GM19324 (cell line): ENCODE measurements around the gene IGFBP5.

Source experiments
- ATAC-seq: cut with Tn5 transposase; IDR thresholded peaks from one replicate; pipeline ENCODE4 v1.9.1; 2021; ENCODE audit warnings: mild to moderate bottlenecking, moderate library complexity; ENCODE audit not compliant: unreplicated experiment, low FRiP score

Gene IGFBP5

DNA sequence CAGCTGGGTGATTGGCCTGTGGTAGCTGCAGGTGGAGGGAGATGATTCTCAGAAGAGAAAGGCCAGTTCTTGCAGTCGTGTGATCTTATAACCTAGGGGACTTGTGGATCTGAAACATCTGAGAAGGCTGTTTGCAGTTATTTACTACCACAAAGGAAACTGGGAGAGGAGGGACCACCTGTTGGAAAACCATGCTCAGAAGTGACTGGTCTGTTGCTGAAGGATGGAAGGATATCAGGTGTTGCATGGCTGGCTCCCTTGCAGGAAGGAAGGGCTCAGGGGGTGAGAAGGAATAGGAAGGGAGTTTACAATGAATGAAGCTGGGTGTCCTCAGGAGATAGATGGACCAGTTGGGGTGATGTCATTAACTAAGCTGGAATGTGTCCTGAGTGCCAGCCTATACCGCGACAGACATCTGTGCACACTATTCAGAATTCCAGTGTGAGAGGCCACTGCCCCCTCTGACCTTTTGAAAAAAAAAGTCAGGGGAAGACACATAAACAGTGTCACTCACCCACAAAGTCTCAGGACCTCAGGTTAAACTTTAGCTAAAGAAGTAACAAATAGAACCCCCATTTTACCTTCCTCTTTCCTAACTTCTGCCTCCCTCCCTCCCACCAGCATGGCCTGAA lies 44.6 kb downstream of the IGFBP5 start:
- no peak for ATAC-seq

DNA sequence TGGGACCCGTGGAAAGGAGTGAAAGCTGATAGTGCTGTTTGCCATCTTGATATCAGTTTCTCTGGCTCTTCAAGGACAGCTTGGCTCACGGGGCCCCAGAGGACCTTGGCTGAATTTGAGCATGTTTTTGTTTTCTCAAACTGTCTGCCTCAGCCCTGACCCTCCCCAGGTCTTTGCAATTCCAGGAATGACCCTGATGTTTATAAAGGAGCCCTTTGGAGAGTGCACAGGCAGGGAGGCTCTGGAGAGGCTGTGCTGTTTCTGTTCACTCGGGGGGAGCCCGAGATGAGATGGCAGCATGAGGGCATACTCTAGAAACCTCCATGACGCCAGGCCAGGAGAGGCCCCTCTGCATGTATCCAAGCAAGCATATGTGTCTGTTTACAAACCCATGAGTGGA lies 45.8 kb downstream of the IGFBP5 start:
- no peak for ATAC-seq

DNA sequence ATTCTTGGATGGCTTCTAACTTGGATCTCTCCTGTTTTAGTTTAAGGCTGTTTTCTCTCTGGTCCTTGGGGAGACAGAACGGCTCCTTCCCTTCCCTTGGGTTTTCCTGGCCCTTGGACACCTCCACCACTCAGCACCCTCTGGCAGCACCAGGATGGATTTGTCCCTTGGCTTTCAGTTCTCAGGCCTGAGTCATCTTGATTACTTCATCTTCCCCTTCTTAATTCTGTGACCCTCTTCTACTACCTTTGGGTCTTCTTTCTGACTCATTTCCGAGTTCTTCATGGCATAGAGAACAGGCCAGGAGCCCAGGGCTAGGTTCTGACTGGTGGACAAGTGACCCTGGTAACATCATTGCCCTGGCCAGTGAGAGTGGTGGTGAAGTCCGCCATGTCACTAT lies 47.2 kb downstream of the IGFBP5 start:
- no peak for ATAC-seq

DNA sequence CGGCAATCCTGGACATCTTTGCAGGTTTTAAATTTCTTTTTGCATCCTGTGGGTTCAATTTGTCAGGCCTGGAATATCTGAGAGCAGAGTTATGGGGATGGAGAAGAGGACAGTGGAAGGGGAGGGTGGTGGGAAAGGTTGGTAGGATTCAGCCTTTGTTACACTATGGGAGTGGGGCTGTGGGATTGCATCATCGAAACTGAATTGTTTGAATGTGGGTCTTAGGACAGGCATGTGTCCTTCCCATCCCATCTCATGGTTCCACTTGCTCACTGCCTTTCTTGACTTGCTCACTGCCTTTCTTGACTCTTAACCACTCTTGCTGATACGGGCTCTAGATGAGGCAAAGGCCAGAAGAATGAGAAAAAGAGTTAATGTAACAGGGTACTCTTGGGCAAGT lies 49.2 kb downstream of the IGFBP5 start:
- ATAC-seq, result no peak

DNA sequence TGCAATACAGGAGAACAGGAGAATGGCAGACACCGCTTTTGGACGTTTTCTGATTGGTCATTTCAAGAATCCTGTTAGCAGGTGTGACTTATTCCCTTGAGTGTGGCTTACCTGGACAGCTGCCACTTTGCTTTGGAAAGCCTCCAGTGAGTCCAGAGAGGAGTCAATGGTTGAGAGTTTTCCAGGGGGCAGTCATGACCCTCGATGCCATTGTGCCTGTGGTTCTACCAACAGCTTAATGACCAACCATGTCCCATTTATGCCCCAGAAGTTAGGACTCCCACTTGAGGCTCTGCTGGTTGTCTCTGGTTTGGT lies 49.8 kb downstream of the IGFBP5 start:
- no peak for ATAC-seq

DNA sequence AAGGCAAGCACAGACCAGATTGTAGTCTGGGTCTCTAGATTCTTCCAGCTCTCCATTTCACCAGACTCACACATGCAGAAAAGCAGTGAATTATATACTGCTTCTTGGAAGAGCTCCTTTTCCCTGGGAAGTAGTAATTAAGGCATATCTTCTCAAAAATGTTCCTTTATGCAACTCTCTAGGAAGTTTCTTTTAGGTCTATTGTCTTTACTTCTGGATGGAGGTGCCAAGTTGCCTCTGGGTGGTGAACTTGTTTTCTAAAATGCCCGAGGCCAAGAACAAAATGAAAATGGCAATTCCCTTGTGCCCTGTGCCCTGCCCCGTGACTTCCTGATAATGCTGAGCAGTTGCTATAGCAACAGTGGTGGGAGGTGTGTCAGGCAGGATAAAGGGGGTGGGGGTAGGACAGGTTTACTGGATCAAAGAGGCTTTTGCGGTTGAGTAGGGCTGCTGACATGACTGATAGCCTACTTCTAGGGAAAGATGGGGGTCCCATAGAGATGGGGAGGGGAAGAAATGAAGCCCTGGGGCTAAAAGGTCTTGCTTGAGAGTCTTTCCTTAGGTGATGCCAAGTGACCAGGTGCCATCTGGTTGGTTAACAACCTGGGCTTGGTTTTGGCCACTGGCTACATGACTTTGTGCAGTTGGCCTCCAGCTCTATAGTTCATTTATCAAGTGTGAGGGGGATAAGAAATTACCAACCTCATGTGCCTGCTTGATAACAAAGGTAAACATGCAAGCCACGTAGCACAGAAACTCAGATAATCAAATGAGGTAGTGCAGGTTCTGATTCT lies 50.3 kb downstream of the IGFBP5 start:
- ATAC-seq, result no peak

DNA sequence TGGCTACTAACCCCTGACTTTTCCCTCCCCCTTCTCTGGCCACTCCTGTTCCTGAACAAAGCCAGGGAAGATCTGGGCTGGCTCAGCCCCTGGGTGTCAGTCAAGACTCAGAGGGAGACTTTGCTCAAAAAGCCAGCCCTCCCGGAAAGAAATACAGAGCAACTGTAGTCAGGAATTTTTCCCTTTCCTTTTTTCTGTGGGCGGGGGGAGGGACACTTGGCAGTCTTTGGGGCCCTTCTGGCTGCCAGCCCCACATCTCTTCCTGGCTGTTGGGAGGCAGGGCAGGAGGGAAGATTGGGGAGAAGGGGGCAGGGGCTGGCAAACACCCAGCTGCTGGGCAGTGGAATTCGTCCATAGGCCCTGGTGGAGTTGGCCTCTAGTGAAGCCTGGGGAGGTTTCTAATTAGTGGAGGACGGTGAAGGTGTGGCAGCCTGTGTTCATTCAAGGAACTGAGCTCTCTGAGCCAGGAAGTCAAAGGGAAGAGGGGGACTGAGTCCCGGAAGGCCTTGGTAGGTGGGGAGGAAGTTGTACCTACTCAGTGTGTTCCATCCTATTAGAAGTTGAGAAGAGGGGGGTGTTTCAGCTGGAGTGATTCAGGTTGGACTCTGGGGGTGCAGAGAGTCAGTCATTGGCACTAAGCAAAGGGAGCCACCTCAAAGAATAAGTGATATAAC lies 51.2 kb downstream of the IGFBP5 start:
- no peak for ATAC-seq

DNA sequence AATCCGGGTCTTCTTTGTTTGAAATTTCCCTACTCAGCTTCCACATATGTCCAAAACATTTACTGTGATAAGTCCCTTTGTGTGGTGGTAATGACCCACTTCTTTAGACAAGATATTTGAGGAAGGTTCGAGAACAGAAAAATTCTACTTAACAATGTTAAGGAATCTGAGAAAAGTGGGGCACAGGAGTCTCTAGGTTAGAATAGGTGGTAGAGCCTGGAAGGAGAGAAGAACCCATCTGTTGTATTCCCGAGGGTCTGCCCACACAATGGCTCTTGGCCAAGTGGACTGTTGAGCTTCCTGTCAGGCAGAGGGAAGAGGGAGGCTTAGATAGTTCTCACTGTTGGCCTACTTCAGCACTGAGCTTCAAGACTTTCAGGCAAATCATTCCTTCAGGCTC lies 57.9 kb downstream of the IGFBP5 start:
- ATAC-seq, result no peak

DNA sequence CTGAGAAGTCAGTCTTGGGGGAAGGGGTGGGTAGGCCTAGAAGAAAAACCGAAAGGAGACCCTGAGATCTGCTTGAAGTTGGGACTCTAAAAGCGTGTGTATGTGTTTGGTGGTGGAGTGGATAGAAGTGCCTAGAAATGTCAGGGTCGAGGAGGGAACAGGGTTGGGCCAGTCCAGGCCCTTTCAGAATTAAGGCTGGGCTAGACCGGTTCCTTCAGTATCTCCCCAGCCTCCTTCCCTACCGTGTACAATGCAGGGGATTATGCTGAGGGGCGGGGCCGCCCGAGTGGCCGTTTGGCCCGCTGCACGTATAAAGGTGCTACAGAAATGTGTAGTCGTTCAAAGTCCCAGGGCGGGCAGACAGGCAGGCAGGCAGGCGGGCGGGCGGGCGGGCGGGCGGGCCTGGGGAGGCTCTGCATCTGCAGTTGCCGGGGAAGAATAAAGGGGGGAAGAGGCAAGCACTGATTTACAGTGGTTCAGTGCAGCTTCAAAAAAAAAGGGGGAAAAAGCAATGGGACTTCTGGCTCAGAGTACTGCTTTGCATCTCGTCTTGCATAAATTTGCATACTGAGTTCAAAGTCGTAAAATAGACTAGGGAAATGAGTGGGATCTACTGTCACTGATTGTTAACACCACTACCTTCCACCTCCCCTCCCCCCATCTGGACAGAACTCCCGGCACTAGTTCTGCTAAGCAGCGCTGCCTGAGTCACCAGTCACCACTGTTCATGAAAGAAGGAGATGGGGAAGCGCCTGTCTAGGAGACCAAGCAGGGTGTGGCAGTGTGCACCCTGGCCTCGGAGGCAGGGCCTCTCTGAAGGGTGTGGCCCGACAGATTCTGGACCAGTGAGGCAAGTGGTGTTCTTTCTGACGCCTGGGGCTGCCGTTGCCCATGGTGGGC lies 58.5 kb downstream of the IGFBP5 start:
- no peak for ATAC-seq

DNA sequence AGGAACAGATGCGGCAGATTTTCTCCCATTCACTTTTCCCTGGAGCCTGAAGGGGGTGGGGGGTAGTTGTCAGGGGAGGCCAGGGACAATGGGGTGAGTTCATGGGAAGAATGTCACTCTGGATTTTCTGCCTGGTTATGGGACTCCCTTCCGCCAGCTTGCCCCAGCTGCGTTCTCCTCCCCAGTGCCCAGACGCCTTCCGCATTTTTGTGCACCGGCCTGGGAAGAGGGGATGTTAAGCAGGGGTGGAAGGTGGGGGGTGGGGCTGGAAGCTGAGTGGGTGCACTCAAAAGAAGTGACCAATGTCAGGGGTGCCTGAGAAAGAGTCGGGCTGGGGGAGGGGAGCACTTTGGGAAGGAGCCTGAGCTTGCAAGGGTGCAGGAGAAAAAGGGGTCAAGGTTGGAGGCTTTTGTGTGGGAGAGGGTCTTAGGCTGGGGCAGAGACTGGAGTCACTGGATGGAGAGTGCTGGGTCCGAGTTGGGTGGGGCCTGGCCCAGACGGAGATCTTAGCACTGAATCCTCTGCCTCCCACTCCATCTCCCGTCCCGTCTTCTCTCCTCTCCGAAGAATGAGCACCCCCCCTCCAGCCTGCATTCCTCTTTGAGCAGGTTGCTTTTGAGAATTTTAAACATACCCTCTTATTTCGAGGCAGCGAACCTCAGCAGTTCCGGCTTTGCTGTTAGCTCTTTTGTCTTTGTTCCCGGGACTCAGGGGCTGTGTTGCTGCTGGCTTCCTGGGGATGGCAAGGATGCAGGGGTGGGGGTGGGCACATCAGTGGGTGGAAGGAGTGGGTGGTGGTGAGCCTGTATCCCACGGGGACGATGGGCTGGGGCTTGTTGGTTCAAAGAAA lies 59.4 kb downstream of the IGFBP5 start:
- ATAC-seq, result no peak

DNA sequence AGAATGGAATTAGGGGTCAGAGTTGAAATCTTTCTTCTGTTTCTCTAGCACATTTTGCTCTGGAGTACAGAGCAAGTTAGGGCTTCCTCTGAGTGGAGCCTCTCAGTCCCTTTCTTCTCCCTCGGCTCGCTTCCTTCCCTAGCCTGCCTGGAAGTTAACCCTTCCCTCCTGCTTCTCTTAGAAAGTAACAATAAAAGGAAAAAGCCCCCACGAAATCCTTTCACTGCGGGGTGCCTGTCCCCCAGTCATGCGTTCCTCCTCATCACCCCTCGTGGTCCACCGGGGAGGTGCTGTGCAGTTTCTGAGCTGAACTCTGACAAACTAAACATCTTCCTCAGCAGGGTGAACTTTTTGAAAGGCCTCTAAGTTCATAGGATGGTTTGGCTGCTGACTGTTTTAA lies 60.2 kb downstream of the IGFBP5 start:
- ATAC-seq, result no peak

DNA sequence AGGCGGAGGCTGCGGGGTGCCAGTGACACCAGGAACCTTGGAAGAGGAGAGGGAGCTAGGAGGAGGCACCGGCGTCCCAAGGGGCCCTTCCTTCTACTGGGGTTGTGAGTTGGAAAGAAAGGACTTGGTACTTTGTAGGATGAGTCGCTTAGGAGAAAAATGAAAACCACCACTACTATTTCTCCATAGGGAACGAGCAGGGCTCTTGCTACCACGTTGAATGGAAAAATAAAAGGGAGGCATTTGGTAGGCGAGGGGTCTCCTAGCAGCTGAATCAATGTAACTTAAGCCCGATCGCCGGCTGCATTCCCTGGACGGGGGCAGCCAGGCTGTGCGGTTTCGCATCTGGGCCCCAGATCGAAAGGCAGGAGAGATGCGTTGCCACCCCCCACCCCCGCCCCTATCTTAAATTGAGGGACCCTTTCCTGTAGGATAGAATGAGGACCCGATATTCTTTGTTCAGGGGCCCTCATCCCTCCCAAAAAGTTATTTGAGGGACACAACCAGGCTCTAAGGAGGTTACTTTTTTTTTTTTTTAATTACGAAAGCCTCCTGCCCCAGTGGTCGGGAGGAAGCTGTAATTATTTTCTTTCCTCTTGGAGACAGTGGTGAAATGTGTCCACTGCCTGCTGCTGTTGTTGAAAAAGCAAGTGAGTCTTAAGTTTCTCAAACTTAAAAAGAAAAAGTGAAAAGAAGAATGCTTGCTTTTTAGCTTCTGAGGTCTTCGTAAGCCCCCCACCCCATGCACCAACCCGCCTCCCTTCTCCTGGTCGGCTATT lies 60.8 kb downstream of the IGFBP5 start:
- no peak for ATAC-seq

DNA sequence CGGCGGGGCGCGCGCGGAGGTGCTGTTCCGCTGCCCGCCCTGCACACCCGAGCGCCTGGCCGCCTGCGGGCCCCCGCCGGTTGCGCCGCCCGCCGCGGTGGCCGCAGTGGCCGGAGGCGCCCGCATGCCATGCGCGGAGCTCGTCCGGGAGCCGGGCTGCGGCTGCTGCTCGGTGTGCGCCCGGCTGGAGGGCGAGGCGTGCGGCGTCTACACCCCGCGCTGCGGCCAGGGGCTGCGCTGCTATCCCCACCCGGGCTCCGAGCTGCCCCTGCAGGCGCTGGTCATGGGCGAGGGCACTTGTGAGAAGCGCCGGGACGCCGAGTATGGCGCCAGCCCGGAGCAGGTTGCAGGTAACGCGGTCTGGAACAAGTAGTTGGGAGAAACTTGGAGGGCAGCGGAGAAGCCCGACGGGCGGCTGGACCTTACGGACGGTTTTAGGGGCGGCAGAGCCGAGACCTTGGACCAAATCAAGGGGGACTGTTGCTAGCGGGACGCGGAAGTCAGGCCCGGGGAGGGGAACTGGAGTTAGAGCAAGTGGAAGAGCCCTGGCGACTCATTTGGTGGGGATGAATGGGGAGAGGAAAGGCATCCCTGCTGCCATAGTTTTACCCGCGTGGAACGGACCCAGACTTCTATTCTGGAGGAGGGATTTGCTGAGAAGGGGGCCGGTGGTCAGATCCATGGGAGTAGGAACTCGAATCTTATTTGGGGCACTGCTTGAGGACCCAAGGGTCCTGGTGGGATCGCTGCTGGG lies 61.6 kb downstream of the IGFBP5 start:
- no peak for ATAC-seq

DNA sequence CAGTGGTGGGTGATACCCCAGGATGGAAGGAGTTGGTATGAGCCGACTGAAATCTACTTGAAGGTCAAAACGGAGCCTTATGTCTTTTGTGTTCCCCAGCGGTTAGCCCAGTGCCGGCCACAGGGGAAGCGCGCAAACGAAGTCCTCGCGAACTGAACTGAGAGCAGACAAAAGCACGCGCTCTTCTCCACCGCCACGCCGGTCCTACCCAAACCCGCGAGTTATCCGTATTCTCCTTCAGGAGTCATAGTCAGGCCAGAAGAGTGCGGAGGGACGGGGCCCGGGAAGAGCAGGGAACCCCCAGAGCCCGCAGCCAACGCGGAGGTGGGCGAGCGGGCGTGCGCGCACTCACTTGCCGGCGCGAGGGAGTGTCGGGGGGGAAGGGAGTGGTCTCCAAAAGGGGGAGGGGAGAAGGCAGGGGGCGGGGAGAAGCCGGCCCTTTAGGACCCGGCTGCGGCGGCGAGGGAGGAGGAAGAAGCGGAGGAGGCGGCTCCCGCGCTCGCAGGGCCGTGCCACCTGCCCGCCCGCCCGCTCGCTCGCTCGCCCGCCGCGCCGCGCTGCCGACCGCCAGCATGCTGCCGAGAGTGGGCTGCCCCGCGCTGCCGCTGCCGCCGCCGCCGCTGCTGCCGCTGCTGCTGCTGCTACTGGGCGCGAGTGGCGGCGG lies 62.3 kb downstream of the IGFBP5 start, which contains the start of gene IGFBP2:
Gene IGFBP2, plus strand, starts transcription at position 469 of the 664 bp plus-strand sequence. Its CDS starts 104 bp downstream, at position 573.
- ATAC-seq, result no peak

DNA sequence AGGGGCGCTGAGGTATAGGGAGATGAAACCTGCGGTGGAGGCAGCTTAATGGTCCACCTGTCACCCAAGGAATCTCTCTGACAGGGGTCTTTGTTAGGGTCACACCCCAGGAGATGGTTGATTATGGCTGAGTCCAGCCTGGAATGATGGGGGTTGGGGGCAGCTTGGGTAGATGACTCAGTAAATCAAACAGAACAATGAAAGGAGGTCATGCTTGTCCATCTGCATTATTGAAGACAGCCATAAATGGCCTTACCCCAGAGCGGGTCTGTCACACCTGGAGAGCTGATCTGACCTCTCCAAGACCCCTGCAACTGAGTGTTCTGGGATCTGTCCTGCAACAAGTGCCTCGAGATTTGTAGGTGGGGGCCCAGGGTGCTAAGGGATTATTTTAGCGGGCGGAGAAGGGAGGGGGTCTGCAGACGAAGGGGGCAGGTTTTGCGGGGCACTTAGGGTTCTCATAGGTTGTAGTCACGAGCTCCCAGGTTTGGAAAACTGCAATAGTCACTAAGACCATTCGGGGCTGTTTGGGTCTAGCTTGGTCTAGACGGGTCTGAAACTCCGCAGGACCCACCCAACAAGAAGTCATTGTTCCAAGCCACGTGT lies 62.9 kb downstream of the IGFBP5 start:
- no peak for ATAC-seq

DNA sequence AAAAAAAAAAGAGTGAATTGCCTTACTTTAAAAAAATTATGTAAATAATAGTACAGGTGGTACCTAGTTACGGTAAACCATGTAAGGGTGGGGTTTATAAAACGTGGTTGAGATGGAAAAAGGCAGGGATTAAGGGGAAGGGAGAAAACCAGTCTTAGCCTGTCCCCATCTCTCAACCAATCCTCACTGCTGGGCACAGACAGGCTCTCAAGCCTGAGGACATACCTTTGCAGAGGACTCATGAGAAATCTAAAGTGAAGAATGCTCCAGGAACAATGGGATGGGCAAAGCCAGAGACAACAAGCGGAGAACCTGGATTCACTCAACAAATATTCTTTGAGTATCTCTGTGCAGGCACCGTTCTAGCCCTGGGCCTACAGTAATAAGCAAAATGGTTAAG lies 65.6 kb downstream of the IGFBP5 start:
- no peak for ATAC-seq

DNA sequence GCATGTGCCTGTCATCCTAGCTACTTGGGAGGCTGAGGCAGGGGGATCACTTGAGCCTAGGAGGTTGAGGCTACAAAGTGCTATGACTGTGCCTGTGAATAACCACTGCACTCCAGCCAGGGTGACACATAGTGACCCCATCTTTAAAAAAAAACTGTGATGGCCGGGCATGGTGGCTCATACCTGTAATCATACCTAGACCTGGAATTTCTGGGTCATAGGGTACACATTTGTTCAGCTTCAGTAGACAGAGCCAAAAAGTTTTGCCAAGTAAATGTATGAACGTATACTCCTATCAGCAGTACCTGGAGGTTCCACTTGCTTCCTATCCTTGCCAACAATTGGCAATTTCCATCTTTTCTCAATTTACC lies 68.5 kb downstream of the IGFBP5 start:
- no peak for ATAC-seq
